HG02852 (cell line): ENCODE data around the gene PITRM1.

ENCODE experiments used
- ATAC-seq: cut with Tn5 transposase; IDR thresholded peaks from one replicate; pipeline ENCODE4 v1.9.1; 2021; ENCODE audit warnings: mild to moderate bottlenecking, moderate library complexity; ENCODE audit not compliant: unreplicated experiment

The PITRM1 gene

DNA sequence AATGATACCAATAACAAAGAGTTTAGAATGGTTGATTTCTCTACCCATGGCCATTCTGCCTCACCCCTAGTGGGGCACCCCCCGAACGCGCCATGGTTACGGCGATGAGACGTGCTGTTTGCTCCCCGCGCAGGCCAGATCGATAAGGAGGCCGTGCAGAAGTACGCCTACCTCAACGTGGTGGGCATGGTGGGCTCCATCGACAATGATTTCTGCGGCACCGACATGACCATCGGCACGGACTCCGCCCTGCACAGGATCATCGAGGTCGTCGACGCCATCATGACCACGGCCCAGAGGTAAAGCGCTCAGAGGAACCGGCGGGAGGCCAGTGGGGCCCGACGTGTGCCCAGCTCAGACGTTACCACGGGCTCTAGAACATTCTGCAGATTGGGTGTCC lies 68.9 kb downstream of the PITRM1 start:
- no peak for ATAC-seq

DNA sequence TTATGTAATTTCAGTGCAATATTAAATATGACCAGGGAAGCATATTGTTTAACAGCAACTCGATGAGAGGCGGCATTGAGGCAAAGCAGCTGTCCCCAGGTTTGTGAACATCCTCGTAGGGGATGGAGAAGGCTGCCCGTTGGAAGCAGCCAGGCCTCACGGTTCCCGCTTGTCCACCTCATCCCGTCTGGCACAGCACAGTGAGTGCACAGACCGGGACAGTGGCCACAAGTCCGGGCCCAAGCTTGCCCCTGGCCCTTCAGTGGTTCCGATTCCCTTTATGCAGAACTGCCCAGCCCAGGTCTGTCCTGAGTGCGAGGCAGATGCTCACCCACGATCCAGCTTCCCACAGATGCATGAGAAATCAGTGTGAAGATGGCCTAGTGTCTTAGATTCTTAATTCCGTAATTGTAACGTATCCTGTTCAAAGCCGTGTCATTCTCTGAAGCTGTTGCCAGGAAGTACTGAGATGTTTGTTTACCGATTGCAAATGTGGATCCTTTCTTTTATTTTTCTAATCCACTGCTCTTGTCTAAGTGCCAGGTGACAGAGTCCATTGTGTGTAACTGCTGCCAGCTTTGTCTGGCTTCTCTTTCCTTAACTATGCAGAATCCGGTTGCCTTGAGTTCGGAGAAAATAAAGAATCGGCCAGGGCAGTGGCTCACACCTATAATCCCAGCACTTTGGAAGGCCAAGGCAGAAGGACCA lies 69.7 kb downstream of the PITRM1 start:
- no peak for ATAC-seq

DNA sequence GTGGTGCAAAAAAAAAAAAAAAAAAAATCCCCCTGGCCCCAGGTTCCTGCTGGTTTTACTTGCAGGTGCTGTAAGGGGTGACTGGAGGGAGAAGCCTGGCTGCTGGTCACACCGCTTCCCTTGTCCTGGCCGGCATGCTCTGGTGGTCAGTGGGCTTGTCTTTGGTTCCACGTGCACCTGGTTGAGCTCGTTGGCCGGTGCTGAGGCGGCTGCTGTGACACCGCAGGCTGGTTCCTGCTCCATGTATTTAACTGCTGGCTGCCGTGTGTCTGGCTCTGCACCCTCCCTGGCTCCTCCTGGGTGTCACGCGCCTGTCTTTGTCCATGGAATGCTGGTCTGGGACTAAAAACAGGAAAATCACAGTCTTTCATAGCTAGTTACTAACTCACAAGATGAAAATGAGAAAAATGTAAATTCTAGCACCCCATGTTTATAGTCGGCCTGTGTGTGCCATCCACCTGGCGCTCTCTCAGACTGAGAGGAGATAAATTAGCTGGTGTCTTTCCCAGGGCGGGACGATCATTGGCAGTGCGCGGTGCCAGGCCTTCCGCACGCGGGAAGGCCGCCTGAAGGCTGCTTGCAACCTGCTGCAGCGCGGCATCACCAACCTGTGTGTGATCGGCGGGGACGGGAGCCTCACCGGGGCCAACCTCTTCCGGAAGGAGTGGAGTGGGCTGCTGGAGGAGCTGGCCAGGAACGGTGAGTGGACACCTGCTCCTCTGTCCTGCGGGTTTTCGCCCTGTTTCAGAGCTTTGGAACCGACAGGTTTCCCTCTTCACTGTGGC lies 71.5 kb downstream of the PITRM1 start:
- ATAC-seq = no peak

DNA sequence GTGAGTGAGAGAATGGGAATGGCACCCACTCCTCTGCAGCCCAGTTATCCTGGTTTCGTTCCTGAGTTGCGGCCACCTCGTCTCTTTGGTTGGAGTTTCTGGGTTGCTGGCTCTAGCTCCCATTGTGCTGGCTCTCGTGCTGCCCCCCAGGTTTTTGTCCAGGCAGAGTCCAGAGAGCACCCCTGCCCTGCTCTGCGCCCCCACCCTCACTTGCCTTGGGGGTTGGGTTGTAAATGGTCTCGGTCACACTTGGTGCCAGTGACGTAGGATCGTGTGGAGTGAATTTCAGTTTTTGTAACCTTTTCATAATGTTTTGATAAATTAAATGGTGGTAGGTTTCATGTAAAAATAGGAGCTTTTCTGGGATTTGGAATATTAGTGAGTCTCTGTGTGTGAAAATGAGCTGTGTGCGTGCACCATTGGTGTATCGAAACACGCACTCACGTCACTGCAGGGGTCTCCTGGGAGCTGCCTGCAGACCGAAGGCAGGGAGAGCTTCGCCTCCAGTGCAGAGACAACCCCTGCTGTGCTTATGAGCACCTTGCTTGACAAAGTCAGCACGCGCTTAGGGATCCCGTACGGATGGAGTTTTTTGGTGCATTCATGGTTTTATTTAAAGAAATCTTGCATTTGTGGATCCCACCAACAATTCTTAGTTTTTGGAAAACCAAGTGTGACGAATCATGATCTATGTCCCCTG lies 72.3 kb downstream of the PITRM1 start:
- ATAC-seq = no peak

DNA sequence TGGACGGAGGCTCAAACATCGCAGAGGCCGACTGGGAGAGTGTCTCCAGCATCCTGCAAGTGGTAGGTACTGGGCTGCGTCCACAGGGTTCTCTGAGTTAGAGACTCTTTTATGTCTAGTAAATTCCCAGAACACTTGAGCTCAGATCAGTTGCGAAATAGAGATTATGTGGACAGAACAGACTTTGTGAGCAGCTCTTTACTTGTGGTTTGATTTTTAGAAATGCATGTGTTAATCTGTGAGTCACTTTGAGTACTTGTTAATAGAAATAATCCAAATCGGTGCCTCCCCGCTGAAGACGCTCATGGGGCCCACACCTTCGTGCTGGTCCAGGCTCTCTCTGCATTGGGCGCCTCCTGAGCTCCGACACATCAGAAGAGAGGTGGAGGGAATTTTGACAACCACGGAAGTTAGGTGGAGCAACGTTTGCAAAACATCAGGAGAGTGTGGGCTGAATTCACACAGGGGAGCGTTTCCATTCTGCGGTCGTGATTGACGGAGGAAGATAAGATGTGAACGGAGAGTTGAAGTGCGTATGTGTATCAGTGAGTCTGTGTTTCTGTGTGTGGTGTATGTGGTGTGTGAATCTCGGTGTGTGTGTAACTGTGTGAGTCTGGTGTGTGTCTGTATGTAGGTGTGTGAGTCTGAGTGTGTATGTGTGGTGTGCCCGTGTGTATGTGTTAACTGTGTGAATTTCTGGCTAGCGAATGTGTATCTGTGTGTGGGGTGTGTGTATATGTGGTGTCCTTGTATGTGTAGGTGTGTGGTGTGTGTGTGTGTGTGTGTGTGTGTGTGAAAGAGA lies 73.1 kb downstream of the PITRM1 start:
- ATAC-seq = no peak

DNA sequence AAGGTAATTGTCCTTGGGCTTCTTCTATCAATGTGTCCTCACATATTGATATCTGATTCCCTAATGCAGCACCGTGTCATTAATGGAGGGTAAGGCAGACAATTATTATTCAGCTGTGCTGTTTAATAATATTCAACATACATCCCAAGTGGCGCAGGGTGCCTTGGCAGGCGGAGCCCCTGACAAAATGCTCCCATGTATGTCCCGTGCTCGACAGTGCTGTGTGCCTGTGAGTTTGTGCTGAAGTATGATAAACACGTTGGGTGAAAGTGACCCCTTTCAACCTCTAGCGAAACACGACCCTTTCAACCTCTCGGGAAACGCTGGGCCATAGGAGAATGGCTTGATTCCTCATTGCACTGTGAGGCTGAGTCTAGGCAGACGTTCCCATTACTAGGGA lies 73.9 kb downstream of the PITRM1 start:
- no peak for ATAC-seq

DNA sequence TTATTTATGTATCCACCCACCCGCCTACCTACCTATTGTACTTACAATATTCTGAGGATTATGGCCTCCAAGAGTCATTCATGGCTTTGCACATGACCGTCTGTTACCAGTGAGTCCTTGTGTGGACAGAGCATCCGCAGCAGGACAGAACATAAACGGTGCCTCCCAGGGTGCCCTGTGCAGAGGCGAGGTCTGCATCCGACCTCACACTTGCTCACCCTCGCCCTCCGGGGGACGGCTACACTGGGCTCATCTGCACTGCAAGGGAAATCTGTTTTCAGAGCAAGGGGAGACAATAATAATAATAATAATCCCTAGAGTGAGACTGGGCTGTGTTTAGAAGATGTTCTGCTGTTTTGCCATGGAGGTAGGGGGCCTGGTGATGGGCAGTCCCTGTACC lies 75.4 kb downstream of the PITRM1 start:
- ATAC-seq = no peak

DNA sequence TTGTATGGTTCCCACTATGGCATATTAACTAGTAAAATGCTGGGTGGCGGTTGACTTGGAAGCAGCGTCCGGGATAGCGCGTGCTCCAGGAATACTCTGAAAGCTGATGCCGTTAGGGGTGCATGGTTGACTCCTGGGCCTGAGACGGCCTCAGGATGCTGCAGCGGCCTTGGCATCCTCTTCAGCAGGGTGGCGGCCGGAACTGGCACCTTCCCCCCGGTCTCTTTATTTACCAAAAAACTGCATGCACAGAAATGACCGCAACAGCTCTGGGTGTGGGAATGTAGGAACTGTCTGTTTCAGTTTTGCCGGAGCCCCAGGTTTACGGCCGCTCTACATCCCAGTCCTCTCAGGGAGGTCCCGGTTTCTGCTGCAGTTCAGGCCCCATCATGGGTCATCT lies 76.4 kb downstream of the PITRM1 start:
- ATAC-seq = no peak

DNA sequence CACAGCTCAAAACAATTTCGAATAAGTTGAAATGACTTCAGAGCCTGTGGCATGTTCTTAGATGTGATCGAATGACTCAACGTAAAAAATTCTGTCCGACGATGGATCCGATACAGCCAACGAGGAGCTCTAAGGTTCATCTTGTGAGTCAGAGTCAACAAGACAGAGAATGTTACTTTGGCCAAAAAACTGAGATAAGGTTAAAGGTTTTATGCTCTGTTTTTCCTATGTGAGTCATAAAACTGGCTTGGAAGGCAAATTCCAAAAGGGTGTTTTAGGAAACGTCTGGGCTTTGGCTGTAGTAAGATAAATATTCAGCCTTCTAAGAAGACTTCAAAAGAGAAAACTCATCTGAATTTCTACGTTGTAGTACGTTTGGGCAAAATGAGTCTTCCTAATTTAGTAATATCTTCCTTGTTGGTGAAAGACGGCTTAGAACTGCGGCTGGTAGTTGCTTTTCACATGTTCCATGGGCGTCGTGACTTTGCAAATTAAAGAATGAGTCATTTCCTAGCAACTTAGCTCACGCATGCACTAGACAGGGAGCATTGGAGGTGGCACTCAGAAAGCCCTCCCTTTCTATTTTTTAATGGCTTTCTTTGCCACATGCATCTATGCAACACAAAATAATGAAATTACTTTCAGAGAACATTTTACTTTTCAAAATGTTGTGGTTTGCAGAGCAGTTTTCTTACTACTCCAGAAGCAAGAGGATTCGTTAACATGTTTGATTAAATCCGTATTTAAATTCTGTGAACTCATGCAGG lies 77.0 kb downstream of the PITRM1 start:
- ATAC-seq = peak; percentile 54

DNA sequence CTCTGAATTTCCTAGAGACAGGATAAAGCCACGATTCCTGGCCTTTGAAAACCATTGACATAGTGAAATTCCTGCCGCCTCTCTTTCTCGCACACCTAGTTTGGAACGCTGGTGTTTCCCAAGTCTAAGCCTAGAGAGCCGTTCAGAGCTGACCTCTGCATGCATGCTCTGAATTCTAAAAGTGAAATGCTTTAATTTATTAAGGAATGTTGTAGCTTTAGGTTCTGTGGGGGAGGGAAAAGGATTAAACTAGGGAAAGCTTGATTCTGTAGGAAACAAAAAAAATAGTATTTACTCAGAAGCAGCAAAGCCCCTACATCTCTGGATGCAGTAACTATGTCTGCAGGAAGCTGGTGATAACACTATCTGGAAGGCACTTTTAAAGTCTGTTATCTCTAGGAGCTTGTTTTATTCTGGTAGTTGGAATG lies 78.0 kb downstream of the PITRM1 start:
- no peak for ATAC-seq

DNA sequence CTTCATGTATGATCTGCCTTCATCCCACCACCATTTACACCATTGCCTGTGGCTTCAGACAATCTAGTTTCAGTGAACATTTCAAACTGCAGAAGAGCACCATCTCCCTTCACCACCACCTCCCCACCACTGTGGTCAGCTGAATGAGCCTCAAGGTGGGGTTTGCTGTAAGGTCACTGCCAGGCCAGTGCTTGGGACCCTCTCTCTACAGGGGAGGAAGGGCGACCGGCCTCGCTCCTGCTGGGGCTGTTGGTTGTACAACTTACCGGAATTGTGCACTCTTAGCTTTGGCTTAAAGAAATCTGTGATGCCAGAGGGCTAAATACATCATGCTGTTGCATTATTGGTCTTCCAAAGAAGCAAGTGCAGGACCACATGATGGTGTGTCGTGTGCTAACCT lies 78.6 kb downstream of the PITRM1 start:
- ATAC-seq = no peak

DNA sequence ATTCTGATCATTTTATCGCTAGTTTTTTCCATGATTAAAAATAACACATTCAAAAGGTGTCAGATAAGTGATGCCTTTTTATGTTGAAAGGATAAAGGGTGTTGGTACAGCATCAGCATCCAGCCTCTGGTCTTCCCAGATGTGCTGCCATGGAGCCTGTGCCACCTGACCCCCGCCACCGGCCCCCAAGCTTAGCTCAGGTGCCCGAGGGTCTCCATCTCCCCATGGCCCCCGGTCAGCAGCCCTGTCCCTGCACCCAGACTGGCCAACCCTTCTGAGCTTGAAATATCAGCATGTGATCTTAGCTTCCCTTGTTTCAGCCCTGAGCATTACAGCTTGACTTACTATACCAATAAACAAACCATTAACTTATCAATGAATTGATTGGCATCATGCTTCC lies 80.7 kb downstream of the PITRM1 start:
- no peak for ATAC-seq

DNA sequence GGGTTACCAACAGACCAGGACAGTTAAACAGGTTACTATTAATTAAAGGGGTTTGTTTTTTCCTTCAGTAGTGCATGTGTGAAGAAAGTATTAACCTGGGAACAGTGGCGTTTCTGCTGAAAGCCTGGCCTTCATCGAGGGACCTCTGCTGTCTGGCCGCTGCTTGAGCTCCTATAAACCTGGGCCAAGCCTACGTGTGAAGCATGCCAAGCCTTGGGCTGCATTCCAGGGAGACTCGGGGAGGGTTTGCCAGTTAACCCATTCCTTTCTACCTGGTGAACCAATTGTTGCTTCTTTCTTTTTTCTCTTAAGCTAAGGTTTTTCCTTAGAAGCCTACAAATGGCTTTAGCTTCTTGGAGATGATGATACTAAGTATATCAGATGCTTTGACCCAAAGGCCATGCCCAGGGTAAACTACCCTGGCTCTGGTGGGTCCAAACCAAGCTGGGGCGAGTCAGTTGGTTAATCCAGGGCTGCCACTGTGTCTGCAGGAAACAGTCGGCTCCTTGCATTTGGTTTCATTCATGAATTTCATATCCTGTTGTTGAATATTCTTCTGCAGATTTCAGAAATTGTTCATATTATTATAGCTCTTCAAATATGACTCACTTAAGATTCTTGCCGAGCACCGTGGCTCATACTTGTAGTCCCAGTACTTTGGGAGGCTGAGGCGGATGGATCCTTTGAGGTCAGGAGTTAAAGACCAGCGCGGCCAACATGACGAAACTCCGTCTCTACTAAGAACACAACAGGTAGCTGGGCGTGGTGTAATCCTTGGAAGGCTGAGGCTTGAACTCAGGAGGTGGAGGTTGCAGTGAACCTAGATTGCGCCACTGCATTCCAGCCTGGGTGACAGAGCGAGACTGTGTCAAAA lies 81.4 kb downstream of the PITRM1 start:
- no peak for ATAC-seq

DNA sequence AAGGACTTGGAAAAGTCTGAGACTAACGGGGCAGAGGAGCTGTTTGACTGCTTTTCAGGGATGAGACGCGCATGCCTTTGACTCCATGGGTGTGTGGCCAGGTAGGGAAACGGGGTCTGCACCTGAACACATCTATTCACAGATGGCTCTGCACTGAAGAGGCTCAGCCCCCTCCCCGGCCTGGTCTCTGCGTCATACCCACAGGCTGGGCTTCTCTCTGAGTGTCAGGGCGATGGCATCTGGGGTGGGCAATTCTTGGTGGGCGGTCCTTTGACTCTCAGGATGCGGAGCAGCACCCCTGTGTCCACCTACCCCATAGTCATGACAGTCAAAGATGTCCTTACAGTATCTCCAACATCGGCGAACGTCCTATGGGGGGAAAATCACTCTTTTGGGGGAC lies 82.2 kb downstream of the PITRM1 start:
- no peak for ATAC-seq
